A673 (cell line): ENCODE measurements around the gene GPR101. TPM values are rescaled to one million over a fixed set of nuclear protein-coding genes. Genes with fewer than 3 reads are reported as not detected.

Source experiments
- BruUV-seq: library from RNA; stranded (reverse); fragments of 400-500 nt; replicated peaks from 2 replicates; lab custom pipeline; 2021; lab: Mats Ljungman, UMichigan
- CTCF ChIA-PET: fragments of 300-600 bp; sonication (Branson Sonifier 250); formaldehyde crosslinking; loops from one replicate; lab custom pipeline; 2022; ENCODE audit warnings: antibody characterized with exemption; lab: Charles Lee
- POLR2A ChIA-PET: fragments of 300-600 bp; sonication (Branson Sonifier 250); formaldehyde crosslinking; loops from one replicate; lab custom pipeline; 2022; ENCODE audit warnings: antibody characterized with exemption; ENCODE audit not compliant: low non-redundant PET; lab: Charles Lee
- DNase-seq: peaks from one replicate; pipeline ENCODE4 v3.0.0-alpha.2; 2015; ENCODE audit warnings: low spot score
- H3K27ac ChIP-seq: fragments of 200-600 bp; sonication (generic); 2 replicates; pipeline ENCODE4 v1.5.1; 2016; ENCODE audit warnings: mixed run types, low read depth, mild to moderate bottlenecking, mixed read lengths, antibody characterized with exemption, low read length; ENCODE audit not compliant: poor library complexity, severe bottlenecking
- H3K27me3 ChIP-seq: fragments of 200-600 bp; sonication (generic); replicated peaks from 2 replicates; pipeline ENCODE4 v1.6.1; 2017; ENCODE audit warnings: mixed run types, low read depth, mild to moderate bottlenecking, mixed read lengths, antibody characterized with exemption, low read length; ENCODE audit not compliant: insufficient read depth, poor library complexity
- H3K36me3 ChIP-seq: fragments of 200-600 bp; sonication (generic); 2 replicates; pipeline ENCODE4 v1.6.1; 2016; ENCODE audit warnings: mixed run types, mild to moderate bottlenecking, mixed read lengths, antibody characterized with exemption, low read length; ENCODE audit not compliant: insufficient read depth, poor library complexity, severe bottlenecking
- H3K4me1 ChIP-seq: fragments of 200-600 bp; sonication (generic); 2 replicates; pipeline ENCODE4 v1.6.1; 2017; ENCODE audit warnings: mixed run types, mild to moderate bottlenecking, mixed read lengths, antibody characterized with exemption, low read length; ENCODE audit not compliant: insufficient read depth, poor library complexity, severe bottlenecking
- H3K4me3 ChIP-seq: fragments of 200-600 bp; sonication (generic); 2 replicates; pipeline ENCODE4 v1.5.1; 2016; ENCODE audit warnings: low read depth, mixed run types, mild to moderate bottlenecking, mixed read lengths, low read length; ENCODE audit not compliant: poor library complexity, severe bottlenecking
- H3K9me3 ChIP-seq: fragments of 200-600 bp; sonication (generic); 2 replicates; pipeline ENCODE4 v1.6.1; 2016; ENCODE audit warnings: mixed run types, low read depth, mild to moderate bottlenecking, mixed read lengths, antibody characterized with exemption, low read length; ENCODE audit not compliant: poor library complexity, severe bottlenecking
- CTCF ChIP-seq: fragments of 300-800, 200-600 bp; sonication (generic); conservative IDR thresholded peaks from 2 replicates; pipeline ENCODE4 v1.5.1; 2017; ENCODE audit warnings: low read depth, mild to moderate bottlenecking, antibody characterized with exemption, low read length, moderate library complexity, mixed read lengths
- EZH2 ChIP-seq: fragments of 200-600 bp; sonication (generic); IDR thresholded peaks from 2 replicates; pipeline ENCODE4 v1.6.1; 2017; ENCODE audit warnings: borderline replicate concordance, low read depth, mild to moderate bottlenecking, mixed read lengths, antibody characterized with exemption, low read length; ENCODE audit not compliant: poor library complexity, severe bottlenecking
- intact Hi-C: fragments of 100-400 bp; cut with micrococcal nuclease; formaldehyde crosslinking; loops from one replicate; pipeline ENCODE4 v1.10.0; 2022; ENCODE audit not compliant: unreplicated experiment
- total RNA-seq: library from RNA; stranded (reverse); gene quantifications from 2 replicates; pipeline ENCODE4 v1.2.3, GENCODE V29; 2021

GPR101 gene
- total RNA-seq, 1 experiment from 2014 or later = not detected

GRCh38 chrX:137032341-137032694 lies 1.5 kb downstream of the GPR101 start:
- BruUV-seq = no TSS peak
- ChIA-PET CTCF (no interaction called here), POLR2A (no interaction called here)
- no peak for DNase-seq
- H3K36me3 ChIP-seq = no peaks in the 10 kb centered on the region
- intact Hi-C loops = no loop called here
- peaks cover 83% of the 10 kb centered on the region for H3K27me3 ChIP-seq
- TF ChIP-seq CTCF = no peak
- no peak for TF ChIP-seq EZH2
- H3K9me3 ChIP-seq = no peaks in the 10 kb centered on the region
- no peak overlapping the region for H3K27ac ChIP-seq
- H3K4me3 ChIP-seq = peak overlapping the region; percentile 35
- H3K4me1 ChIP-seq = peaks cover 5% of the 10 kb centered on the region

- peaks cover 77% of the 10 kb centered on the region for H3K27me3 ChIP-seq
- ChIA-PET POLR2A (no interaction called here), CTCF (no interaction called here)
- TF ChIP-seq EZH2 (no peak), CTCF (no peak)
- peak overlapping the region; percentile 35 for H3K4me3 ChIP-seq
- no peaks in the 10 kb centered on the region for H3K36me3 ChIP-seq
- peak; percentile 78 for DNase-seq
- no TSS peak for BruUV-seq
- peaks cover 5% of the 10 kb centered on the region for H3K4me1 ChIP-seq
- H3K27ac ChIP-seq = no peak overlapping the region
- intact Hi-C loops = no loop called here
- no peaks in the 10 kb centered on the region for H3K9me3 ChIP-seq
Observed at GRCh38 chrX:137031517-137032340, 2.1 kb downstream of the GPR101 start.

GRCh38 chrX:137031039-137031438 lies 2.8 kb downstream of the GPR101 start:
- POLR2A ChIA-PET = no interaction called here
- H3K36me3 ChIP-seq = no peaks in the 10 kb centered on the region
- intact Hi-C loops = no loop called here
- peaks cover 70% of the 10 kb centered on the region for H3K27me3 ChIP-seq
- TF ChIP-seq EZH2 (no peak), CTCF (no peak)
- CTCF ChIA-PET = no interaction called here
- H3K27ac ChIP-seq = no peak overlapping the region
- DNase-seq = no peak
- no peaks in the 10 kb centered on the region for H3K9me3 ChIP-seq
- H3K4me3 ChIP-seq = no peak overlapping the region
- no TSS peak for BruUV-seq
- H3K4me1 ChIP-seq = peaks cover 5% of the 10 kb centered on the region
